Kidney glomerular epithelial cell (primary cell): ENCODE measurements around the gene DCPS.
"Not testable (repeated sequence)": the region's sequence is repeated elsewhere in the genome, so short reads cannot be mapped to it uniquely, and the experiment has no call there.

Experiments used
- DNase-seq: peaks from one replicate; lab custom pipeline; 2025; lab: John Stamatoyannopoulos, UW

The DCPS gene

DNA sequence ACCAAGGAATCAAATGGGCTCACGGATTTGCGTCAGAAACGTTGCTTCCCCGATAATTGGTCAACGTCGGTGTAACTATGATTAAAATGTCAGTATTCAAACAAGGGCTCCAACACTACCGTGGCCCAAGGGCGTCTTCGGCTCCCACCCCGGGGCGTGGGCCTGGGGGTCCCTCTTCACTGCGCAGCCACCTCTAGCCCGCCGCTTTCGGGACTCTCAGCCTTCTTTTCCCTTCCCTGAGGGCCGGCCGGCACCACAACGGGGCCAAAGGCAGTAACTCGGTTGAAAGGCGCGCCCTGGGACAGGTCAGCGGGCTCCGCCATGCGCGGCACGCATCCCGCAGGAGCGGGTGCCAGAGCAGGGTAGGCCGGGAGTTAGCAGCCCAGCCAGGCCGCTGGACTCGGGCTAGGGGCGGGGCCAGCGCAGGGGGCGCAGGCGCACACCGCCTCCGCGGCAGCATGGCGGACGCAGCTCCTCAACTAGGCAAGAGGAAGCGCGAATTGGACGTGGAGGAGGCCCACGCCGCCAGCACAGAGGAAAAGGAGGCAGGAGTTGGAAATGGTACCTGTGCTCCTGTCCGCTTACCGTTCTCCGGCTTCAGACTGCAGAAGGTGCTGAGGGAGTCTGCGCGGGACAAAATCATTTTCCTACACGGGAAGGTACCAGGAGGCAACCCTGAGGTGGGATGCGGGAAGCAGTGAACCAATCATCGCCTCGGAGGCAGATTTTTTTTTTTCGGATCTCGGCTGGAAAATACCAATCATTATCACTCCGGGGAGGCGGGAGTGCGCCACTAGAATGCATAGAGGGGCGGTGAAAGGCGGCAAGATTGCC lies at the start of gene DCPS:
TSS of gene DCPS (plus strand) at position 438 of the 834 bp plus-strand sequence. CDS start at position 459, 21 bp downstream.
- peak; percentile 82 for DNase-seq

DNA sequence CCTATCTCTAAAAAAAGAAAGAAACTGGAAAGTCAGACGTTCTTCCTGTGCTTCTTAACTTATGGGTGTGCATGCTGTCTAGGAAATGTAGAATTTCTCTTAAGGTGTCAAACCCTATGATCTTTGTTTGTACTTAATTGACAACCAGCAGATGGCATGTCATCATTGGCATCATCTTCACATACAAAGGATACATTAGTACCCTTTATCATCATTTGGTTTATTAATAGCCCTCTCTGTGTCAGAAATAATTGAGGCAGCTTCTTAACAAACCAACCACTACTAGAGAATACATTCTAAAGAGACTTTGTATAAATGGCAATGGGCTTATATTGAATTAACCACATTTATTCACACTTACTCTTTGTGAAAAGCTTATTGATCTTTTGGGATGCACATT lies 49.0 kb upstream of the DCPS start:
- DNase-seq = no peak

DNA sequence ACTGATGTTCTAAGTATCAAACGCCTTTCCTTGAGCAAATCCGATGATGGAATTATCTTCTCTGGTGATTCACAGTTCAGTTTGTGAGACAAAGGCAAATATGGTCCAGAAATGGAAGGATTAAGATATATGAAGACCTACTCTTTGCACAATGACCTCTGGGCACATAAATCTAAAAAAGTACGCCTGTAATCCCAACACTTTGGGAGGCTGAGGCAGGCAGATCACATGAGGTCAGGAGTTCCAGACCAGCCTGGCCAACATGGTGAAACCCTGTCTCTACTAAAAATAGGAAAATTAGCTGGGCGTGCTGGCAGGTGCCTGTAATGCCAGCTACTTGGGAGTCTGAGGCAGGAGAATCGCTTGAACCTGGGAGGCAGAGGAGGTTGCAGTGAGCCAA lies 48.4 kb upstream of the DCPS start:
- DNase-seq = not testable (repeated sequence)

GRCh38 chr11:126256216-126256615 lies 47.6 kb upstream of the DCPS start:
- DNase-seq = no peak

DNA sequence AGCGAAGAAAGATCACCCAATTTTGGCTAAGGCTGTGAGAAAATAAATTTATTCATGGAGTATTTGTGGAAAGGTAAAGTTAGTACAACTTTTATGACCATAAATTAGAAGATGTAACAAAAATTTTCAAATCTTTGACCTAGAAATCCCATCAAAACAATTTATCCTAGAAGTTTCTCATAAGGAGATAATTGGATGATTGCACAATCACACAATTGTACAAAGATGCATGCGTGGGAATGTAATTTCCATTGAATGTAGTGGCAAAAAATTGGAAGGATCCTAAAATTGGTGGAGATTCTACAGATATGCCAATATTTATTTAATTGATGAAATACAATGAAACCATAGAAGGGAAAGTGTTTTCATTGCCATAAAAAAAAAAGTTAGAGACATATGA lies 46.7 kb upstream of the DCPS start:
- DNase-seq = no peak

GRCh38 chr11:126257764-126258163 lies 46.1 kb upstream of the DCPS start:
- DNase-seq = no peak

GRCh38 chr11:126262216-126262615 lies 41.6 kb upstream of the DCPS start:
- DNase-seq = no peak

DNA sequence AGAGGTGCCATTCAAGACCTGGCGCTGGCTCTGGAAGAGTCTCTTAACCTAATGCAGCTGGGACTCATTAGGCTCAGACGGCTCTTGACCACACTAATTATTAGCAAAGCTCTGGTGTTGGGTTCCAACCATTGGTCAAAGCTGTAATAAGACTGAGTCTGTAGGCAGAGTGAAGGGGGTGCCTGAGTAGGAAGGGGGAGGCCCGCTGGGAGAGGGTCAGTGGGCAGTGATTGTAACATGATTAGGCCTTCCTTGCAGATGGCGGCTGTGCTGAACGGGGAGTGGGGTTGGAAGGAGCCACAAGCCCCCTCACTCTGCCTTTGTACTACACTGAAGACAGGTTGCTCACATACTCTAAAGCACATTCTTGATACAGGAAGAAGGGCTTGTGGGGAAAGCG lies 40.4 kb upstream of the DCPS start:
- DNase-seq = no peak

DNA sequence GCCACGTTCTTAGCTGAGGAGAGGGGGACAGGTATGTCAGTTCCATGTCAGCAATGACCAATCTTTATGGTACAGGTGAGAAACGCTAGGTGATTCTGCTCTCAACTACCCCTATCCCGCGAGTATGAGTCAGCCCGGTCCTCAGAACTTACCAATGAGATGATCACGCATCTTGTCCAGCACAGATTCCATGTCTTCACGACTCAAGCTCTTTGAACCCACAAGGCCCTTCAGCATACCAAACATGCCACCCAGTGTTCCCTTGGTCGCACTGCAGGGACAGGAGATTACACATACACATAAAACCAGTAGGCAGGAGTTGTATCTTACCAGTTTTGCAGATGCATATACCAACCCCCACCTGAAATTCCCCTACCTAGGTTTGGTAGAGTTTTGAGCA lies 38.0 kb upstream of the DCPS start:
- no peak for DNase-seq

DNA sequence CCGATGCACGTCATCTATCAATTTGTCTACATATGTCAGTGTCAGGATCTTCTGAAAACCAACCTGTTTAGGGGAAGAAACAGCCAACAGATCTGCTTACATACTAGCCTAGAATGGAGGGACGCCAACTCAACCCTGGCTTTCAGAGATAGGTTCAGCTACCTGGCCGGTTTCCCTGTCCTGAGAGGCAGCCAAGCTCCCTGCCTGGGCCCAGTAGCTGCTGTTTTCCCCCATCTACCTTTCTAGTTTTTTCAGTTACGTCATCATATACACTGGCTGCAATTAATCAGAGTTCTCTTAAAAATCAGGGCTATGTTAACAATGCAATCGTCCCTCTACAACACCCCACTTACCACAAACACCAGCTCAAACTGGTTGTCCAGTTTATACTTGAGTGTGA lies 36.2 kb upstream of the DCPS start:
- DNase-seq = no peak

- DNase-seq = no peak
Measured at GRCh38 chr11:126268361-126268707, 35.5 kb upstream of the DCPS start.

- DNase-seq = peak; percentile 92
Measured at GRCh38 chr11:126268708-126269579, 34.9 kb upstream of the DCPS start, which contains the start of the genes FOXRED1 and SRPRA. TSS of gene FOXRED1 (plus strand) at chr11:126269154. CDS start at chr11:126269207, 53 bp downstream. TSS of gene SRPRA (minus strand) at chr11:126268895. CDS start at chr11:126268804, 91 bp downstream.

GRCh38 chr11:126277322-126277721 lies 26.5 kb upstream of the DCPS start:
- no peak for DNase-seq

GRCh38 chr11:126277780-126278179 lies 26.1 kb upstream of the DCPS start:
- no peak for DNase-seq

GRCh38 chr11:126279191-126279590 lies 24.7 kb upstream of the DCPS start:
- DNase-seq = no peak

DNA sequence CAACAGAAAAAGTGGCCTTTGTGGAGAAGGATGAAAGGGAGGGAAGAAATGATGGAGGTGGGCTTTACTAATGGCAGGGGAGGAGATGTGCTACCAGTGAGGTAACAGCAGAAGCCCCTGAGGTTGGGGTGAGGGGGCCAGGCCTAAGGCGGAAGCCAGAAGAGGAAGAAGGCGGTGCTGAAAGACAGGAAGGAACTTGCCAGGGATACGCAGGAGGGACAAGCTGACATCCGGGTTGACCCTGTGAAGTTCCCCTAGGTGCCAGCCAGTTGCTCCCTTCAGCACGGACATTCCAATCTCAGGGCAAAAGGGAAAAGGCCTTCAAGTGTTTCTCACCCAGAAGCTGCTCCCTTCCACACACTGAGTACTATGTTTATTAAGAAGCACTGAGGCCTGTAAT lies 23.3 kb upstream of the DCPS start:
- DNase-seq = no peak

DNA sequence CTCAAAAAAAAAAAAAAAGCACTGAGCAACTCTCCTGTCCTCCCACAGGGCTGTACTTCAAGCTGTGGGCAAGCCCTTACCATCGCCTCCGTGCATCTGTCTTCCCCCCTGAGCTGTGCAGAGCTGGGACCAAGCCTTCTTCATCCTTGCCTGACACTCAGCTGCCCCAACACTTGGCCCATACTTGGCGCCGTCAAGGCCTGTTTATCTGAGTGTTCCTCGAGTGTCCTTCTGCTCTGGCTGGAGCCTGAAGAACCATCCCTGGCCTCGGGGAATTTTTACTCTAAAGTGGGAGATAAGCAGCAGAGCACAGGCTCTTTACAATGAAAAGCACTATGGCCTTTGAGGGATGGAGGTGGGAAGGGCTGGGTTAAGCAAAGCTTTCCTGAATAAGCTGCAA lies 22.6 kb upstream of the DCPS start:
- DNase-seq = no peak

GRCh38 chr11:126281666-126282175 lies 22.1 kb upstream of the DCPS start:
- DNase-seq = no peak

- DNase-seq = peak; percentile 30
Measured at GRCh38 chr11:126282361-126282735, 21.5 kb upstream of the DCPS start.

- peak; percentile 53 for DNase-seq
Measured at GRCh38 chr11:126282736-126283591, 20.9 kb upstream of the DCPS start, which contains the start of gene TIRAP. TSS of gene TIRAP (plus strand) at chr11:126283093. CDS start at chr11:126290895, 7,802 bp downstream.

GRCh38 chr11:126284829-126285228 lies 19.0 kb upstream of the DCPS start:
- DNase-seq = peak; percentile 75

DNA sequence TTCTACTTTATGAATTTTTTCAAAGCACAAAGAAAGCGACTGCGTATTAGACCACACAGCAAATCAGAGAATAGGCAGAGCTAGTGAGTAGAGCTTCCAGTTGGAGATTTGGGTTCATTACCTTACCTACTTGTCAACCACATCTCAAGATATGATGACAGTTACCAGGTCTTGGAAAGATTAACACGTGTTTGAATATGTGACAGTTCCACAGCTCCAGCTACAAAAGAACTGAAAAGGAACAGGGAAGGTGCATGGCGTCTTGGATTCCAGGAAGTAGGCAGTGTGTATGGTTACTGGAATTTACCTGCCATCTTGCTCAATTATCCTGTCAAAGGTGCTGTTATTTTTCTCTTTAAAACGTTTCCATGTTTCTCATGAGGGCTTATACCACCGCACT lies 15.6 kb upstream of the DCPS start:
- DNase-seq = no peak
